Uterus (tissue), 2 donors: ENCODE results near the gene ORMDL3.

Source experiments
- POLR2A ChIP-seq, 2 donors: fragments of 450-650 bp; IDR thresholded peaks; one replicate each; pipeline ENCODE4 v1.6.1; 2016; ENCODE audit warnings: antibody characterized with exemption in 2 of 2, mild to moderate bottlenecking in 1 of 2, moderate library complexity in 1 of 2
- TF ChIP-seq, protein P1 (sequence below), 4 experiments: fragments of 200-600 bp in 2 of 4; fragments of 450-650 bp in 2 of 4; sonication (generic) in 2 of 4; IDR thresholded peaks; one replicate each; pipeline ENCODE4 v1.5.1; 2016 to 2019; ENCODE audit warnings: antibody characterized with exemption in 4 of 4, mild to moderate bottlenecking in 2 of 4, moderate library complexity in 1 of 4

DNA sequence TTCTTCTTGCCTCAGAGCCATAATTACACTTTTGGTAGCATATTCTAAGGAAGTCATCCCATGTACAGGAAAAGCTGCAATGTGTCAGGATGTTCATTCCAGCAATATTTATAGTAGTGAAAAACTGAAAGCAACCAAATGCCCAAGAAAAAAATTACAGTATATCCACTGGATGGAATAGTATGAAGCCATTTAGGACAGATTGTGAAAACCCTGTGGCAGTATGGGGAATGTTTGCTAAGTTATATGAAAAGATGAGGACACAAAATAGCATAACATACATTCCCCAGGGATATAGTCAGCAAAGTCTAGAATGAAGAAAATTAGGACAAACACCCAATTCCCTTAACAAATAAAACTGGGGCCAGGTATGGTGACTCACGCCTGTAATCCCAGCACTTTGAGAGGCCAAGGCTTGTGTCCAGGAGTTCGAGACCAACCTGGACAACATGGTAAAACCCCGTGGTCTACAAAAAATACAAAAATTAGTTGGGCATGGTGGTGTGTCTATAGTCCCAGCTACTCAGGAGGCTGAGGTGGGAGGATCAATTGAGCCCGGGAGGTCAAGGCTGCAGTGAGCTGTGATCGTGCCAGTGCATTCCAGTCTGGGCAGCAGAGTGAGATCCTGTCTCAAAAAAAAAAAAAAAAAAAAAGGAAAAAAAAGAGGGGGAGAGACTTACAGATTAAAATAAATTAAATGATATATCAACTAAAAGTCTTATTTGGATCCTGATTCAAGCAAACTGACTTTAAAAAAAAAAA is 2.4 kb upstream of the ORMDL3 start:
- TF ChIP-seq, protein P1, sequence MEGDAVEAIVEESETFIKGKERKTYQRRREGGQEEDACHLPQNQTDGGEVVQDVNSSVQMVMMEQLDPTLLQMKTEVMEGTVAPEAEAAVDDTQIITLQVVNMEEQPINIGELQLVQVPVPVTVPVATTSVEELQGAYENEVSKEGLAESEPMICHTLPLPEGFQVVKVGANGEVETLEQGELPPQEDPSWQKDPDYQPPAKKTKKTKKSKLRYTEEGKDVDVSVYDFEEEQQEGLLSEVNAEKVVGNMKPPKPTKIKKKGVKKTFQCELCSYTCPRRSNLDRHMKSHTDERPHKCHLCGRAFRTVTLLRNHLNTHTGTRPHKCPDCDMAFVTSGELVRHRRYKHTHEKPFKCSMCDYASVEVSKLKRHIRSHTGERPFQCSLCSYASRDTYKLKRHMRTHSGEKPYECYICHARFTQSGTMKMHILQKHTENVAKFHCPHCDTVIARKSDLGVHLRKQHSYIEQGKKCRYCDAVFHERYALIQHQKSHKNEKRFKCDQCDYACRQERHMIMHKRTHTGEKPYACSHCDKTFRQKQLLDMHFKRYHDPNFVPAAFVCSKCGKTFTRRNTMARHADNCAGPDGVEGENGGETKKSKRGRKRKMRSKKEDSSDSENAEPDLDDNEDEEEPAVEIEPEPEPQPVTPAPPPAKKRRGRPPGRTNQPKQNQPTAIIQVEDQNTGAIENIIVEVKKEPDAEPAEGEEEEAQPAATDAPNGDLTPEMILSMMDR (IDR thresholded peaks at IDR 0.05): no peak
- TF ChIP-seq POLR2A (IDR thresholded peaks at IDR 0.05): no peak
